PC-3 (cell line): ENCODE data around the gene SYNE1. TPM values are rescaled to one million over a fixed set of nuclear protein-coding genes. Genes with fewer than 3 reads are reported as not detected.
"Not testable (repeated sequence)": the region's sequence is repeated elsewhere in the genome, so short reads cannot be mapped to it uniquely, and the experiment has no call there.

Experiments
- ATAC-seq: fragments of 200-7000 bp; cut with Tn5 transposase; 2 replicates; pipeline ENCODE4 v1.9.1; 2020; ENCODE audit warnings: mild to moderate bottlenecking, moderate library complexity
- BruUV-seq: library from RNA; stranded (reverse); fragments of 400-500 nt; replicated peaks from 2 replicates; lab custom pipeline; 2021; lab: Mats Ljungman, UMichigan
- CTCF ChIA-PET: fragments of 300-600 bp; sonication (Branson Sonifier 250); formaldehyde crosslinking; loops from one replicate; lab custom pipeline; 2022; ENCODE audit warnings: antibody characterized with exemption; lab: Charles Lee
- POLR2A ChIA-PET: fragments of 300-600 bp; sonication (Branson Sonifier 250); formaldehyde crosslinking; loops from one replicate; lab custom pipeline; 2022; ENCODE audit warnings: antibody characterized with exemption; ENCODE audit not compliant: unreplicated experiment; lab: Charles Lee
- DNase-seq: peaks from one replicate; pipeline ENCODE4 v3.0.0-alpha.2; 2015
- H2AFZ ChIP-seq: fragments of 300-600 bp; sonication (generic); 2 replicates; pipeline ENCODE4 v1.6.0; 2016; ENCODE audit warnings: antibody characterized with exemption, low read length
- H3F3A ChIP-seq: fragments of 300-600 bp; sonication (generic); one replicate; pipeline ENCODE4 v1.6.0; 2017; ENCODE audit warnings: antibody characterized with exemption, low read length, control low read depth, mild to moderate bottlenecking; ENCODE audit not compliant: unreplicated experiment
- H3K27ac ChIP-seq: fragments of 300-600 bp; sonication (generic); 2 replicates; pipeline ENCODE4 v1.5.1; 2016; ENCODE audit warnings: mild to moderate bottlenecking, low read length
- H3K27me3 ChIP-seq: fragments of 300-600 bp; sonication (generic); 2 replicates; pipeline ENCODE4 v1.6.1; 2016; ENCODE audit warnings: low read length, mixed read lengths
- H3K36me3 ChIP-seq: fragments of 300-600 bp; sonication (generic); 2 replicates; pipeline ENCODE4 v1.6.1; 2016; ENCODE audit warnings: low read depth, mixed run types, low read length, mixed read lengths
- H3K4me1 ChIP-seq: fragments of 300-600 bp; sonication (generic); 2 replicates; pipeline ENCODE4 v1.5.1; 2016; ENCODE audit warnings: low read length; ENCODE audit not compliant: insufficient read depth
- H3K4me2 ChIP-seq: fragments of 300-600 bp; sonication (generic); 2 replicates; pipeline ENCODE4 v1.6.0; 2016; ENCODE audit warnings: low read length
- H3K4me3 ChIP-seq: fragments of 300-600 bp; sonication (generic); 2 replicates; pipeline ENCODE4 v1.5.1; 2016; ENCODE audit warnings: mild to moderate bottlenecking, low read length, mixed read lengths
- H3K79me2 ChIP-seq: fragments of 300-600 bp; sonication (generic); 2 replicates; pipeline ENCODE4 v1.6.1; 2017; ENCODE audit warnings: low read length, mixed read lengths
- H3K9ac ChIP-seq: fragments of 300-600 bp; sonication (generic); 2 replicates; pipeline ENCODE4 v1.6.0; 2016; ENCODE audit warnings: mild to moderate bottlenecking, low read length
- H3K9me2 ChIP-seq: fragments of 300-600 bp; sonication (generic); replicated peaks from 2 replicates; pipeline ENCODE4 v1.6.1; 2016; ENCODE audit warnings: mixed run types, low read length, mixed read lengths
- H3K9me3 ChIP-seq: fragments of 300-600 bp; sonication (generic); 2 replicates; pipeline ENCODE4 v1.6.1; 2016; ENCODE audit warnings: low read length, mixed read lengths
- H4K20me1 ChIP-seq: fragments of 300-600 bp; sonication (generic); 2 replicates; pipeline ENCODE4 v1.6.1; 2016; ENCODE audit warnings: low read length, mixed read lengths
- EZH2 ChIP-seq: fragments of 300-600 bp; sonication (generic); IDR thresholded peaks from one replicate; pipeline ENCODE4 v1.6.1; 2017; ENCODE audit warnings: antibody characterized with exemption, mild to moderate bottlenecking, low read length; ENCODE audit not compliant: unreplicated experiment
- EZH2phosphoT487 ChIP-seq: fragments of 300-600 bp; sonication (generic); IDR thresholded peaks from 2 replicates; pipeline ENCODE4 v1.6.1; 2018; ENCODE audit warnings: mild to moderate bottlenecking, antibody characterized with exemption, low read length, borderline replicate concordance
- intact Hi-C: fragments of 100-400 bp; cut with micrococcal nuclease; formaldehyde crosslinking; loops from 2 replicates; pipeline ENCODE4 v1.9.0; 2023
- total RNA-seq: library from RNA; depleted of rRNA; stranded (reverse); fragments of >200 nt; gene quantifications from 2 replicates; pipeline ENCODE4 v1.2.3, GENCODE V29; 2014
- TF ChIP-seq, protein P1 (sequence below): fragments of 300-600 bp; sonication (generic); conservative IDR thresholded peaks from 2 replicates; pipeline ENCODE4 v1.5.1; 2017; ENCODE audit warnings: antibody characterized with exemption, low read depth, mild to moderate bottlenecking, low read length

The SYNE1 gene
- total RNA-seq, 1 experiment from 2014 or later = 16.7 TPM

DNA sequence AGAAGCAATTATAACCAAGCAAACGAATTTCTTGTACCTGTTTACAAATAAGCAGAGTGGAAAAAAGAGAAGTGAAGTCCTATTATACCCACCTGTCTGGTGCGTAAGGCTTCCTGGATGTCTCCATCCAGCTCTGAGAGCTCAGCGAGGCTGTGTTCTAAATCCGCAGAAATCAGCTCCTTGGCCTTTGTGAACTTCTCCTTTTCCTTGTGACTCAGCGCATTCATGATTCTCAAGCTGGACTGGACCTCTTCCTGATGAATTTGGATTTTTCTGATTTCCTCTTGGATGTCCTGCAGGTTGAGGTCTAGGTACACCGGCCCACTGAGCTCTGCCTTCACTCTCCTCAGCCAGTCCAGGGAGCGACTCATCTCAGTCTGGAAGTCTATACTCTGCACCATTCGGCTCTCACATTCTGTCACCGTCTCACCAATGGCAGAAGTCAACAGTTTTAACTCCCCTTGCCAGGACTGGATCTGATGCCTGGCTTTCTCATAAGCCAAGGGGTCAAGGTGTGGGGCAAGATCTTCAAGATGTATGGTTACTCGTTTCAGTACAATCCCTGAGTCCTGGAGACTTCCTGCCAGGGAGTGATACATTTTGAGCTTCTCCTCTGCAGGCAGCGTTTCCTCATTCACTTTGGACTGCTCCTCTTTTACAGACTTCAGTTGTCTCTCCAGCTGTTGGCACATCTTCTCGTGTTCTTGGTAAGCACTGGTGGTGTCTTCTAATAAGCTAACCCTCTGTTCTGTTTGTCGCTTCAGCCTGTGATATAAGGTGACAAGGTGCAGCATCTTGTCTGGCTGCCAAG, 307.3 kb downstream of the SYNE1 start:
- H3K9me3 ChIP-seq = no peaks in the 10 kb centered on the region
- TF ChIP-seq, protein P1, sequence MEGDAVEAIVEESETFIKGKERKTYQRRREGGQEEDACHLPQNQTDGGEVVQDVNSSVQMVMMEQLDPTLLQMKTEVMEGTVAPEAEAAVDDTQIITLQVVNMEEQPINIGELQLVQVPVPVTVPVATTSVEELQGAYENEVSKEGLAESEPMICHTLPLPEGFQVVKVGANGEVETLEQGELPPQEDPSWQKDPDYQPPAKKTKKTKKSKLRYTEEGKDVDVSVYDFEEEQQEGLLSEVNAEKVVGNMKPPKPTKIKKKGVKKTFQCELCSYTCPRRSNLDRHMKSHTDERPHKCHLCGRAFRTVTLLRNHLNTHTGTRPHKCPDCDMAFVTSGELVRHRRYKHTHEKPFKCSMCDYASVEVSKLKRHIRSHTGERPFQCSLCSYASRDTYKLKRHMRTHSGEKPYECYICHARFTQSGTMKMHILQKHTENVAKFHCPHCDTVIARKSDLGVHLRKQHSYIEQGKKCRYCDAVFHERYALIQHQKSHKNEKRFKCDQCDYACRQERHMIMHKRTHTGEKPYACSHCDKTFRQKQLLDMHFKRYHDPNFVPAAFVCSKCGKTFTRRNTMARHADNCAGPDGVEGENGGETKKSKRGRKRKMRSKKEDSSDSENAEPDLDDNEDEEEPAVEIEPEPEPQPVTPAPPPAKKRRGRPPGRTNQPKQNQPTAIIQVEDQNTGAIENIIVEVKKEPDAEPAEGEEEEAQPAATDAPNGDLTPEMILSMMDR = no peak
- TF ChIP-seq EZH2phosphoT487 (no peak), EZH2 (no peak)
- no TSS peak for BruUV-seq
- ATAC-seq (no peak), DNase-seq (no peak)
- no peak overlapping the region for H3K27ac ChIP-seq
- ChIA-PET CTCF (no interaction called here), POLR2A (no interaction called here)
- no peaks in the 10 kb centered on the region for H4K20me1 ChIP-seq
- H3K27me3 ChIP-seq = no peaks in the 10 kb centered on the region
- intact Hi-C loops = no loop called here
- H3K79me2 ChIP-seq = no peaks in the 10 kb centered on the region
- H3F3A ChIP-seq = no peaks in the 10 kb centered on the region
- H3K36me3 ChIP-seq = no peaks in the 10 kb centered on the region
- no peak overlapping the region for H2AFZ ChIP-seq
- H3K9ac ChIP-seq = no peak overlapping the region
- no peaks in the 10 kb centered on the region for H3K9me2 ChIP-seq
- no peak overlapping the region for H3K4me3 ChIP-seq
- no peak overlapping the region for H3K4me2 ChIP-seq
- H3K4me1 ChIP-seq = peaks cover 10% of the 10 kb centered on the region

DNA sequence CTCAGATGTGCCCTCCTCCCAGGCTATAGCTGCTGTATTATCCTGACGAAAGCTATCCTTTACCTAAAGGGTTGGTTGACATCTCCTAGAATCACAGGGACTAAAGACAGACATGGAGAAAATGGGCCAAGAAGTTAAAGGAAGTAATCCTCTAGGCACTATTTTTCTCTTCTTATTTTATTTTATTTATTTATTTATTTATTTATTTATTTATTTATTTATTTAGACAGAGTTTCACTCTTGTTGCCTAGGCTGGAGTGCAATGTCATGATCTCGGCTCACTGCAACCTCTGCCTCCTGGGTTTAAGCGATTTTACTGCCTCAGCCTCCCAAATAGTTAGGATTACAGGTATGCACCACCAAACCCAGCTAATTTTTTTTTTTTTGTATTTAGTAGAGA, 309.0 kb downstream of the SYNE1 start:
- H3K79me2 ChIP-seq, BruUV-seq, H3K9me3 ChIP-seq, H4K20me1 ChIP-seq, POLR2A ChIA-PET, H3K4me3 ChIP-seq, H3K9me2 ChIP-seq, intact Hi-C loops, H3K9ac ChIP-seq, H3K27me3 ChIP-seq, H3F3A ChIP-seq, ATAC-seq, H3K4me2 ChIP-seq, H3K27ac ChIP-seq, H3K36me3 ChIP-seq, H2AFZ ChIP-seq, H3K4me1 ChIP-seq, DNase-seq: not testable (repeated sequence)
- CTCF ChIA-PET = interaction anchor here (0.8 kb wide), 1 partner anchor 10 kb away, joined by 4 read pairs; no protein-coding TSS in a partner anchor

- TF ChIP-seq EZH2phosphoT487 (no peak), EZH2 (no peak)
- TF ChIP-seq, protein P1 = no peak
- ChIA-PET CTCF (no interaction called here), POLR2A (no interaction called here)
- Histone ChIP-seq H3K4me3 (no peak overlapping the region), H4K20me1 (no peaks in the 10 kb centered on the region), H3K27ac (no peak overlapping the region), H3K79me2 (no peaks in the 10 kb centered on the region), H3K4me1 (no peaks in the 10 kb centered on the region), H3K4me2 (no peak overlapping the region), H3K27me3 (no peaks in the 10 kb centered on the region), H2AFZ (no peak overlapping the region), H3K9me2 (no peaks in the 10 kb centered on the region), H3F3A (no peaks in the 10 kb centered on the region), H3K9me3 (no peaks in the 10 kb centered on the region), H3K36me3 (no peaks in the 10 kb centered on the region), H3K9ac (no peak overlapping the region)
- DNase-seq = no peak
- ATAC-seq = no peak
- intact Hi-C loops = no loop called here
- no TSS peak for BruUV-seq
These were observed 313.8 kb downstream of the SYNE1 start for GRCh38 chr6:152323376-152323775.
